ENCODE results near the gene TRABD. TPM values are rescaled to one million over a fixed set of nuclear protein-coding genes. Genes with fewer than 3 reads are reported as not detected.

TRABD gene
- total RNA-seq, 1 donor from 2014 or later = 33.1 TPM

- Mint-ChIP-seq H3K27me3 (ENCODE audit: unreplicated experiment) (peaks cover 8% of the 10 kb centered on the region), H3K36me3 (ENCODE audit: low read depth, unreplicated experiment) (peaks cover 3% of the 10 kb centered on the region), H3K9me3 (ENCODE audit: unreplicated experiment) (no peaks in the 10 kb centered on the region), H3K4me1 (ENCODE audit: unreplicated experiment) (no peaks in the 10 kb centered on the region), H3K4me3 (ENCODE audit: unreplicated experiment) (no peak overlapping the region), H3K27ac (ENCODE audit: unreplicated experiment) (no peak overlapping the region)
- no peak for TF ChIP-seq CTCF (IDR thresholded peaks at IDR 0.05; ENCODE audit: unreplicated experiment)
- no peak for DNase-seq (ENCODE audit: low spot score)
These were observed 8.5 kb downstream of the TRABD start for GRCh38 chr22:50194037-50194805.

- peaks cover 3% of the 10 kb centered on the region for H3K36me3 Mint-ChIP-seq (ENCODE audit: low read depth, unreplicated experiment)
- no peak overlapping the region for H3K4me3 Mint-ChIP-seq (ENCODE audit: unreplicated experiment)
- DNase-seq (ENCODE audit: low spot score) = no peak
- no peak overlapping the region for H3K27ac Mint-ChIP-seq (ENCODE audit: unreplicated experiment)
- H3K27me3 Mint-ChIP-seq (ENCODE audit: unreplicated experiment) = peaks cover 8% of the 10 kb centered on the region
- TF ChIP-seq CTCF (IDR thresholded peaks at IDR 0.05; ENCODE audit: unreplicated experiment) = no peak
- no peaks in the 10 kb centered on the region for H3K4me1 Mint-ChIP-seq (ENCODE audit: unreplicated experiment)
- H3K9me3 Mint-ChIP-seq (ENCODE audit: unreplicated experiment) = no peaks in the 10 kb centered on the region
These were observed 10.5 kb downstream of the TRABD start for GRCh38 chr22:50196256-50196655.

GRCh38 chr22:50197000-50197800 lies 11.5 kb downstream of the TRABD start:
- Mint-ChIP-seq H3K27ac (ENCODE audit: unreplicated experiment) (no peak overlapping the region), H3K4me3 (ENCODE audit: unreplicated experiment) (no peak overlapping the region), H3K27me3 (ENCODE audit: unreplicated experiment) (peaks cover 4% of the 10 kb centered on the region), H3K36me3 (ENCODE audit: low read depth, unreplicated experiment) (no peaks in the 10 kb centered on the region), H3K9me3 (ENCODE audit: unreplicated experiment) (no peaks in the 10 kb centered on the region), H3K4me1 (ENCODE audit: unreplicated experiment) (peaks cover 4% of the 10 kb centered on the region)
- DNase-seq (ENCODE audit: low spot score) = no peak
- no peak for TF ChIP-seq CTCF (IDR thresholded peaks at IDR 0.05; ENCODE audit: unreplicated experiment)

DNA sequence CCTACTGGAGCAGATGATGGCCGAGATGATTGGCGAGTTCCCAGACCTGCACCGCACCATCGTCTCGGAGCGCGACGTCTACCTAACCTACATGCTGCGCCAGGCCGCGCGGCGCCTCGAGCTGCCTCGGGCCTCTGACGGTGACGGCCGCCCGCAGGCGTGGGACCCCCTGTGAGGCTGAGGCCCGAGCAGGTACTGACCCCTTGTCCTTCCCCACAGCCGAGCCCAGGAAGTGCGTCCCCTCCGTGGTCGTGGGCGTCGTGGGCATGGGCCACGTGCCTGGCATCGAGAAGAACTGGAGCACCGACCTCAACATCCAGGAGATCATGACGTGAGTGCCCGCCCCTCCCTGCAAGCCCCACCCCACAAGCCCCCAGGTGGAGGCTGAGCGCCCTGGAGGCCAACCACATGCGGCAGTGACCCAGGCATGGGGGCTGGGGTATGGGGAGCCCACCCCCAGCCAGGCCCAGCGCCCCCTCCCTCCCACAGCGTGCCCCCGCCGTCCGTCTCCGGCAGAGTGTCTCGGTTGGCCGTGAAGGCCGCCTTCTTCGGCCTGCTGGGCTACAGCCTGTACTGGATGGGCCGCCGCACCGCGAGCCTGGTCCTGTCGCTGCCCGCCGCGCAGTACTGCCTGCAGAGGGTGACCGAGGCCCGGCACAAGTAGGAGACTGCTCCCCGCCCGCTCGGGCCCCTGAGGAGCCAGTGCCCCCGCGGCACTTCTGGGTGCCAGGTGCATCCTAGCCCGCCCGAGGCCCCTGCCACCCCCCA lies 12.3 kb downstream of the TRABD start:
- peaks cover 6% of the 10 kb centered on the region for H3K4me1 Mint-ChIP-seq (ENCODE audit: unreplicated experiment)
- DNase-seq (ENCODE audit: low spot score) = no peak
- peaks cover 7% of the 10 kb centered on the region for H3K27me3 Mint-ChIP-seq (ENCODE audit: unreplicated experiment)
- no peaks in the 10 kb centered on the region for H3K9me3 Mint-ChIP-seq (ENCODE audit: unreplicated experiment)
- no peaks in the 10 kb centered on the region for H3K36me3 Mint-ChIP-seq (ENCODE audit: low read depth, unreplicated experiment)
- TF ChIP-seq CTCF (IDR thresholded peaks at IDR 0.05; ENCODE audit: unreplicated experiment) = no peak
- no peak overlapping the region for H3K27ac Mint-ChIP-seq (ENCODE audit: unreplicated experiment)
- H3K4me3 Mint-ChIP-seq (ENCODE audit: unreplicated experiment) = no peak overlapping the region

All from endothelial cell (in vitro differentiated cells).